Measurements from ENCODE around the gene NRP2. TPM values are rescaled to one million over a fixed set of nuclear protein-coding genes. Genes with fewer than 3 reads are reported as not detected.
A peak's percentile ranks its signal among the peaks of the same experiment; 100 is the strongest.

Gene NRP2
- polyA plus RNA-seq, 2 of the 4 experiments (the other 2 are of a cell fraction): 144 to 159 TPM

DNA sequence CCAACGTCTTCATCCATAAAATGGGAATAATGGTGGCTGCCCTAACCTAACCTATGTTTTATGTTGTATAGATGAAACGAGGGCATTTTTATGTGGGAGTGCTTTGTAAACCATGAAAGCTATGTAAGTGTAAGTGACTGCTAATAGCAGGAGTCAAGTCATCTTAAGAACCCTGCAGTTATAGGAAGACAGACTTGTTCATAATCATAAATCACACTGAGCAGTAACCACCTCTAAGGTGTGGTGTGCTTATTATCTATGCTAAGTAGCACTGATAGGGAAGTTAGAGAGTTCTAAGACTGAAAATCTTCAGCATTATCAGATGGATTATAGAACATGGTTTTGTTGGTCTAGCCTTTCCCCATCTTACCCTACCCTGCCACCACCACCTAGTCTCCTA is 24.2 kb upstream of the NRP2 start (continued):
- TF ChIP-seq NFE2L2 (conservative IDR thresholded peaks at IDR 0.05; ENCODE audit: low read length): no peak
- TF ChIP-seq MYC (IDR thresholded peaks at IDR 0.05; ENCODE audit: borderline replicate concordance, low read length): no peak

DNA sequence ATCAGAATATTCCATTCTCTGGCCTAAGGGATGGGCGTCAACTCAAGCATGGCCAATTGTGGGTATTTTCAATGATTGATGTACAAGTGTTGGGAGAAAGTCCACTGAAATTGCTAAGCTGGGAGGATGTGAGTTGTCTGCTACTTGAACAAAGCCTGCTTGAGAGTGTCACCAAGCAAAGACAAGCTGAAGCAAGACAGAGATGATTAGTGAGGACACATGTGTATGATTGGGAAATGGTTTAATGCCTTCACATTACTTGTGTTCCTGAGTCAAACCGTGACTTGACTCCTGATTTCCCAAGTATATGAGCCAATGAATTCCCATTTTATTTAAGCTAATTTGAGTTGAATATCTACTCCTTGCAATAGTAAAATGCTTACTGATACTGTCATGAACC is 23.7 kb upstream of the NRP2 start:
- H3K4me3 ChIP-seq: no peak overlapping the region
- no peaks in the 10 kb centered on the region for H3K9me3 ChIP-seq
- no peak overlapping the region for H3K27ac ChIP-seq
- H3K4me1 ChIP-seq: peaks cover 10% of the 10 kb centered on the region
- DNase-seq (ENCODE audit: low read depth in 1 of 2, low spot score in 1 of 2) (no peak), FAIRE-seq (no peak), ATAC-seq (no peak)
- POLR2A ChIA-PET: no interaction called here
- no peak overlapping the region for H3K4me2 ChIP-seq
- no peak for TF ChIP-seq HOXB13 (CRISPR knock-in tag; IDR thresholded peaks at IDR 0.05; ENCODE audit: low read depth)
- TF ChIP-seq FOSB (CRISPR knock-in tag; IDR thresholded peaks at IDR 0.05): no peak
- no peak for TF ChIP-seq NPAS2 (CRISPR knock-in tag; IDR thresholded peaks at IDR 0.05; ENCODE audit: borderline replicate concordance)
- TF ChIP-seq MYC (IDR thresholded peaks at IDR 0.05; ENCODE audit: borderline replicate concordance, low read length): no peak
- TF ChIP-seq, protein P1, sequence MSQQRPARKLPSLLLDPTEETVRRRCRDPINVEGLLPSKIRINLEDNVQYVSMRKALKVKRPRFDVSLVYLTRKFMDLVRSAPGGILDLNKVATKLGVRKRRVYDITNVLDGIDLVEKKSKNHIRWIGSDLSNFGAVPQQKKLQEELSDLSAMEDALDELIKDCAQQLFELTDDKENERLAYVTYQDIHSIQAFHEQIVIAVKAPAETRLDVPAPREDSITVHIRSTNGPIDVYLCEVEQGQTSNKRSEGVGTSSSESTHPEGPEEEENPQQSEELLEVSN (IDR thresholded peaks at IDR 0.05; ENCODE audit: borderline replicate concordance, low read depth): no peak
- no peak for TF ChIP-seq POLR2AphosphoS2 (conservative IDR thresholded peaks at IDR 0.05; ENCODE audit: low read length)
- no peak for TF ChIP-seq BHLHE40 (IDR thresholded peaks at IDR 0.05; ENCODE audit: low read depth, low read length)
- no peak for TF ChIP-seq HDAC2 (IDR thresholded peaks at IDR 0.05)
- TF ChIP-seq GATA3 (IDR thresholded peaks at IDR 0.05; ENCODE audit: borderline replicate concordance): no peak
- TF ChIP-seq HEYL (CRISPR knock-in tag; IDR thresholded peaks at IDR 0.05): no peak
- TF ChIP-seq ZNF302 (CRISPR knock-in tag; IDR thresholded peaks at IDR 0.05): no peak
- no peak for TF ChIP-seq MAFK (IDR thresholded peaks at IDR 0.05; ENCODE audit: partially characterized antibody)
- TF ChIP-seq TP53 (CRISPR knock-in tag; IDR thresholded peaks at IDR 0.05): no peak
- no peak for TF ChIP-seq RCOR1 (IDR thresholded peaks at IDR 0.05; ENCODE audit: low read depth, low read length)
- no peak for TF ChIP-seq PHF8 (IDR thresholded peaks at IDR 0.05; ENCODE audit: borderline replicate concordance, low read depth)
- WGBS (ENCODE audit: missing lambda C conversion rate): 38% methylated on average over 2 of the region's 2 CpGs
- CTCF ChIA-PET: interaction anchor here (0.8 kb wide), 1 partner anchor 47 kb away, joined by 3 read pairs; no protein-coding TSS in a partner anchor

- peaks cover 10% of the 10 kb centered on the region for H3K4me1 ChIP-seq
- H3K4me3 ChIP-seq: no peak overlapping the region
- ChIA-PET CTCF (interaction anchor here (0.9 kb wide), 1 partner anchor 1399 kb away, joined by 3 read pairs; no protein-coding TSS in a partner anchor), POLR2A (no interaction called here)
- no peak for ATAC-seq
- WGBS (ENCODE audit: missing lambda C conversion rate): 10% methylated on average over 7 of the region's 8 CpGs
- FAIRE-seq: no peak
- TF ChIP-seq NFE2L2 (conservative IDR thresholded peaks at IDR 0.05; ENCODE audit: low read length) (no peak), FOSL2 (IDR thresholded peaks at IDR 0.05) (no peak), FOSL2 (CRISPR knock-in tag; IDR thresholded peaks at IDR 0.05) (no peak), TP53 (CRISPR knock-in tag; IDR thresholded peaks at IDR 0.05) (no peak), JUN (IDR thresholded peaks at IDR 0.05) (no peak), RFX5 (IDR thresholded peaks at IDR 0.05) (no peak), NR3C1 (IDR thresholded peaks at IDR 0.05) (no peak), ZC3H11A (IDR thresholded peaks at IDR 0.05) (no peak), NPAS2 (CRISPR knock-in tag; IDR thresholded peaks at IDR 0.05; ENCODE audit: borderline replicate concordance) (no peak), ZSCAN20 (CRISPR knock-in tag; IDR thresholded peaks at IDR 0.05) (no peak), MYC (IDR thresholded peaks at IDR 0.05; ENCODE audit: borderline replicate concordance, low read length) (no peak), ZNF302 (CRISPR knock-in tag; IDR thresholded peaks at IDR 0.05) (no peak), POLR2A (IDR thresholded peaks at IDR 0.05; ENCODE audit: low read length) (no peak), ATOH8 (CRISPR knock-in tag; IDR thresholded peaks at IDR 0.05; ENCODE audit: low read depth) (no peak), CTCF (IDR thresholded peaks at IDR 0.05) (no peak), SREBF2 (IDR thresholded peaks at IDR 0.05) (no peak), EP300 (IDR thresholded peaks at IDR 0.05) (no peak), TFCP2L1 (CRISPR knock-in tag; IDR thresholded peaks at IDR 0.05) (no peak), JUNB (IDR thresholded peaks at IDR 0.05) (no peak)
- TF ChIP-seq, protein P2, sequence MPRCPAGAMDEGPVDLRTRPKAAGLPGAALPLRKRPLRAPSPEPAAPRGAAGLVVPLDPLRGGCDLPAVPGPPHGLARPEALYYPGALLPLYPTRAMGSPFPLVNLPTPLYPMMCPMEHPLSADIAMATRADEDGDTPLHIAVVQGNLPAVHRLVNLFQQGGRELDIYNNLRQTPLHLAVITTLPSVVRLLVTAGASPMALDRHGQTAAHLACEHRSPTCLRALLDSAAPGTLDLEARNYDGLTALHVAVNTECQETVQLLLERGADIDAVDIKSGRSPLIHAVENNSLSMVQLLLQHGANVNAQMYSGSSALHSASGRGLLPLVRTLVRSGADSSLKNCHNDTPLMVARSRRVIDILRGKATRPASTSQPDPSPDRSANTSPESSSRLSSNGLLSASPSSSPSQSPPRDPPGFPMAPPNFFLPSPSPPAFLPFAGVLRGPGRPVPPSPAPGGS (IDR thresholded peaks at IDR 0.05): no peak
- H3K27ac ChIP-seq: no peak overlapping the region
- no peaks in the 10 kb centered on the region for H3K9me3 ChIP-seq
- peak overlapping the region; percentile 47; the same call in 2 of the 3 replicates for H3K4me2 ChIP-seq
- no peak for DNase-seq (ENCODE audit: low read depth in 1 of 2, low spot score in 1 of 2)
Measured at GRCh38 chr2:205659922-205660321, 22.4 kb upstream of the NRP2 start.

All from A549 (cell line).